Skin epidermis (tissue), 12 donors: ENCODE data around the gene APLF.
A peak's percentile ranks its signal among the peaks of the same experiment; 100 is the strongest.
"Not testable (repeated sequence)": the region's sequence is repeated elsewhere in the genome, so short reads cannot be mapped to it uniquely, and the experiment has no call there.

ENCODE experiments used
- H3K27ac ChIP-seq, 21 experiments: fragments of 200-600 bp; sonication (generic) in 11 of 21; one replicate each; pipeline ENCODE4 v1.5.0; 2020; ENCODE audit warnings: mild to moderate bottlenecking in 3 of 21, inconsistent platforms in 2 of 21, moderate library complexity in 2 of 21
- H3K4me3 ChIP-seq, 7 experiments: fragments of 200-600 bp; sonication (generic) in 2 of 7; one replicate each; pipeline ENCODE4 v1.5.0; 2020; ENCODE audit warnings: inconsistent platforms in 2 of 7, mild to moderate bottlenecking in 2 of 7, moderate library complexity in 1 of 7

The APLF gene

DNA sequence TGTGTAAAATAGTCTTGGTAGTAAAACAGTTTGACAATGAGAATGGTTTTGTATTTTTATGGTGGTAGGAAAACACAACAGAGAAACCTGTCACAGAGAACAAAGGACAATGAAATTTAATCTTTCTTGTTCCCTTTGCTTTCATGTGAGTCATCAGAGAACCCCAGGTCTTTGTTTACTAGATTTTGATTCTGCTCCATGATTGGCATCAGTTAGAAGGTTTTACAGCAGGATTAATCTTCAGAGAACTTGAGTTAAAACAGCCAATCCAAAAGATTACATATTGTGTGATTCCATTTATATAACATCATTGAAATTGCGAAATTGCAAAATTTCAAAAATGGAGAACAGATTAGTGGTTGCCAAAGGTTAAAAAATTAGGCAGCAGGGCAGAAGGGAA, 2.5 kb downstream of the APLF start:
- H3K4me3 ChIP-seq = no peak overlapping the region
- H3K27ac ChIP-seq = no peak overlapping the region

DNA sequence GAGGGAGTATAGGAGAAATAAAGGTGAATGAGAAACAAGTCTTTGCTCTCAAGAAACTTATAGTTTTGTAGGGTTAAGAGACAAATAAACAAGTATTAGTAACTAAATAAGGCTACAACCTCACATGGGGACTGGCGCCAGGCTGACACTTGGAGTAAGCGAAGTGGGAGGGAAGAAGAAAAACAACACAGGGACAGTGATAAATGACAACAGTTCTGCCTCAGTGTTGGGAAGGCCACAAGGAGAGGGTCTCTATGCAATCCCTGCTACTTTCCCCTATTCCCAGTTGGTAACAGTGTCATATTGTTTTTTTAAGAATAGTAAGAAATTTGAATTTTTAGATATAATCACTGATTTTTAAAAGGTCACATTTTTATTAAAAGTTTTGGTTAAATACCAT, 4.0 kb downstream of the APLF start:
- Histone ChIP-seq H3K27ac (no peak overlapping the region), H3K4me3 (no peak overlapping the region)

DNA sequence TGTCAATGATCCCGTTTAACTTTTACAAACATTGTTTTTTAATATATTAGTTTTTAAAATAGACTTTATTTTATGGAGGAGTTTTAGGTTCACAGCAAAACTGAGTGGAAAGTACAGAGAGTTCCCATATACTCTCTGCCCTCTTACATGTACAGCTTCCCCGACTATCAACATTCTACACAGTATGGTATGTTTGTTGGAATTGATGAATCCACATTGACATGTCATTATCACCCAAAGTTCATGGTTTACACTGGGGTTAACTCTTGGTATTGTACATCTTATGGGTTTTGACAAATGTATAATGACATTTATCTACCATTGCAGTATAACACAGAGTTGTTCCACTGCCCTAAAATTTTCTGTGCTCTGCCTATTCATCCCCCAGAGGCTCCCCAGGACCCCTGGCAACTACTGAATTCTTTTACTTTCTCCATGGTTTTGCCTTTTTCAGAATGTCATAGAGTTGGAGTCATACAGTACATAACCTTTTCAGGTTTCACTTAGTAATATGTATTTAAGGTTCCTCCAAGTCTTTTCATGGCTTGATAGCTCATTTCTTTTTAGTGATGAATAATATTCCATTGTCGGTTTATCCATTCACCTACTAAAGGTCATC, 5.5 kb downstream of the APLF start:
- H3K4me3 ChIP-seq = no peak overlapping the region
- no peak overlapping the region for H3K27ac ChIP-seq

DNA sequence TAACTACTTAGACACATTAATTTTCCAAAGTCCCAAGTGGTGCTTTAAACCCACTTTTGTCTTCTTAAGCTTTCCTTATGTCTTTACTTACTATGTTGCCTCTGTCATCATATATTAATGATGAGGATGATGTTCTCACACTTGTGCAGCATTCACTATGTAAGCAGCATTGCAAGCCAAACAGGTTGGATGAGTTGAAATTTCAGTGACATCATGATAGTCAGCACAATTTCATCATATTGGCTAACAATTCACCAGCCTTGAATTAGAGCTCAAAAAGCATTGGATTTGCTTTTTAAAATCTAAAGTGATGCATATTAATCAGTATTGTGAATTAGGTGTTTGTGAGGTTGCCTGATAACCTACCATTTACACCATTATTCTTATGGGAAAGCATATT, 7.7 kb downstream of the APLF start:
- H3K4me3 ChIP-seq = no peak overlapping the region
- peak overlapping the region in 4 of 21 experiments; percentile 12 to 42 (median 32) for H3K27ac ChIP-seq

DNA sequence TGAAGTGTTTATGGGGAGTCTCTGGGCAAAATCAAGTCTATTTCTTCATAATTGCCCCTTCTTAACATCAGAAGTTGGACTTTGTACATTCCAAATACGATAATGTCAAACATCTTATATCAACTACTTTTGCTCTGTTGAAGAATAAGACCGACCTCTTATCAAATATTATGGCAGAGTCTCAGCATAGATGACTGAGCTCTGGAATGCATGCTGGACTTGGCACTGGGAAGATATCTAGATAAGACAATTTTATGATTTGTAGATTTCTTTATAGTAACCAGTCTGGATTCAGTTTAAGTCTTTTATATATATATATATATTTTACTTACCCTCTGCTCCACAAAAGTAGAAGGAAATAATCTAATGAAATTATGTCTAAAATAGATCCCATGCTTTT, 8.2 kb downstream of the APLF start:
- Histone ChIP-seq H3K27ac (peak overlapping the region in 2 of 21 experiments; percentile 34 to 42), H3K4me3 (no peak overlapping the region)

DNA sequence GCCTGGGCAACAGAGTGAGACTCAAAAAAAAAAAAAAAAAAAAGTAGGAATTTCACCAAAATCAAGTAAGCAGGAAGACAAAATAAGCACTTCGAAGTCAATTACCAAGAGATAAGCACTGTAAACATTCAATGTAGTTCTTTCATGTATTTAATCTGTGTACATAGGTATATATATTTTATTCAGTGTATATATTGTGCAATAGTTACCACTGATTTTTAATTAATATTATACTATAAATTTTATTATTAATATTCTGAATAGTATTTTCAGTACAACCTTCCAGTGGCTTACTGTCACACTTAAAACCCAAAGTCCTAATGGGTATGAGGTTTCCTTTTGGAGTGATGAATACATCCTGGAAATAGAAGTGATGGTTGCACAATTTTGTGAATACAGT, 9.1 kb downstream of the APLF start:
- H3K27ac ChIP-seq = no peak overlapping the region
- H3K4me3 ChIP-seq = no peak overlapping the region

DNA sequence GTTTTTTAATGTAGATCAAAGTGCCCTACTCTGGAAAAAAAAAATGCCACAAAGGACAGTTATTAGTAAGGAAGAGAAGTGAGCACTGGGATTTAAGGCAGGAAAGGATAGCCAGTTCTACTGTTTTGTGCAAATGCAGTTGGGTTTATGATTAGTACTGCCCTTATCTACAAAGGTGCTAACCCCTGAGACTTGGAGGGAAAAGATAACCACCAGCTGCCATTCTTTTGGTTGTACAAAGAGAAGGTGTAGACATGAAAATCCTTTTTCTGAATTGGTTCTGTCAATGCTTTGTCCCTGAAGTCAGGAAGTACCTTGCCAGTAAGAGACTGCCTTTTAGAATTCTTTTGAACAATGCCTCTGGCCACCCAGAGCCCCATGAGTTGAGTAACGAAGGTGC, 11.3 kb downstream of the APLF start:
- no peak overlapping the region for H3K4me3 ChIP-seq

DNA sequence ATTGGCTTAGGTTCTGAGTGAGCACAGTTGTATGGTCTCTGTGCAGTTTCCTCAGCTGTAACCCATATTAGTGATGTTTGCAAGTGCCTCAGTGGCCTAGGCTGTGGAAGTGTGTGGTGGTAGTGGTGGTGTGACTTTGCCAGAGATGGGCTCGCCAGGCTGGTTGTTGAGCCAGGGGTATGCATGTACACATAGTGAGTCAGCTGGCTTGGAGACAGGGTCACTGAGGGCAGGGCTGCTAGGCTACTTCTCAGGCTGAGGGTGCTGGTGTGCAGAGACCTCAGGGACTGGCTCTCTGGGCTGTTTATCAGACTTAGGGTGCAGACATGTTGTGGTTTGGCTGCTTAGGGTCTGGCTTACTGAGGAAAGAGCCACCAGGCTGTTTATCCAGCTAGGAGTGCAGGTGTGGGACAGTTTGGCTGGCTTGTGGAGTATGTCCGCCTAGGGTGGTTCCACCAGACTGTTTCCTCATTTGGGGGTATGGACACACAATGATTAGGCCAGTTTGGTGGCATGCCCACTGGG, 15.0 kb downstream of the APLF start:
- Histone ChIP-seq H3K4me3 (no peak overlapping the region), H3K27ac (no peak overlapping the region)

More for the DNA sequence above, 11.3 kb downstream of the APLF start:
- no peak overlapping the region for H3K27ac ChIP-seq

DNA sequence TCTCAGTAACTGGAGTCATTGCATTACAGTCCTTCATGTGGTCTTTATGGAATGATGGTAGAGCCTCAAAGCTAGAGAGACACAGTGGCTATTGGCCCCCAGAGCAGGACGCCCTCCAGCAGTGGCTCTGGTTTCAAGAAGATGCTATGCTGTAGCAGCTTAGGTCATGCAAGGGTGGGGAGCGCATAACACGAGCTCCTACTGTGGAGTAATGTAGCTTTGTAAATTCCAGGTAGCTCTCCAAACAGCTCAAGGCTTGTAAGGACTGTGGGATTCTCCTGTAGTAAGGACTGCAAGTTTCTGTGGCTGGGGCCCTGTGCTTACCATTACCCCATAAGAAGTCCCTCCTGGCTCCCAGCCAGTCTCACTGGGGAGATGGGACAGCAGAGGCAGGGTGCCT, 15.6 kb downstream of the APLF start:
- Histone ChIP-seq H3K4me3 (no peak overlapping the region), H3K27ac (no peak overlapping the region)

DNA sequence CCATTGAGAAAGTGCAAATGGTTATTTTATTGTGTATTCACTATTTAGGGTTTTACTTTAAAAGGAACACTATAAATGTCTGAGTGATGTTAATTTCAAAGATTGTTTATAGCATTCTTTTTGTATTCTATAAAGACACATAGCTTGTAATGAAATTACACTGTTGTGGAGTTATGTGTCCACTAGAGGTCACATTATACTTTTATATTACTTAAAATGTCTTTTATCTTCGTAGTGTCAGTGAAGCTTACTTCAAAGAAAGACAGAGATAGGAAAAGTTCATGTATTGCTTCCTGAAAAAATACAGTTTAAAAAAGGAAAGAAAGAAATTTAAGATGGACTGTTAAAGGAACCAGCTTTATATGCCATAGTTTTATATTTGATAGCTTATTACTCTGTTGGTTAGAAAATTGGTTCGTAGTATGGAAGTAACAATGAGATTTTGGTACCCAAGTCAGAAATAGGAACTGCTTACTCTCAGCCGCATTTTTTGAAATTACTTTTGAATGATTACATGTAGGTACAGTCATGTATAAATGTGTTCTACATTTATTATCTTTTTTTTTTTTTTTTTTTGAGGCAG, 20.5 kb downstream of the APLF start:
- H3K4me3 ChIP-seq = no peak overlapping the region
- H3K27ac ChIP-seq = no peak overlapping the region

DNA sequence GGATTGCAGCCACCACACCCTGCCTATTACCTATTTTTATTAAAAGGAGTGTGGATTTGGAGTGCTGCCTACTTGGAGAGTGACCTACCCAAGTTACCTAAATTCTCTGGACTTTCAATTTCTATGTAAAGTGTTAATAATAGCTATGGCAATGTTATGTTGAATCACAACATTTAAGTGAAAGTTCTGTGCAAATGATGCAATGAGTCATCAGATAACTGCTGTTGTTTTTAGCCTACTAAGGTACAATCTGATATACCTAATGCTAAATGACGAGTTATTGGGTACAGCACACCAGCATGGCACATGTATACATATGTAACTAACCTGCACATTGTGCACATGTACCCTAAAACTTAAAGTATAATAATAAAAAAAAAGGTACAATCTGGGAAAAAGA, 21.2 kb downstream of the APLF start:
- not testable (repeated sequence) for H3K27ac ChIP-seq, H3K4me3 ChIP-seq

DNA sequence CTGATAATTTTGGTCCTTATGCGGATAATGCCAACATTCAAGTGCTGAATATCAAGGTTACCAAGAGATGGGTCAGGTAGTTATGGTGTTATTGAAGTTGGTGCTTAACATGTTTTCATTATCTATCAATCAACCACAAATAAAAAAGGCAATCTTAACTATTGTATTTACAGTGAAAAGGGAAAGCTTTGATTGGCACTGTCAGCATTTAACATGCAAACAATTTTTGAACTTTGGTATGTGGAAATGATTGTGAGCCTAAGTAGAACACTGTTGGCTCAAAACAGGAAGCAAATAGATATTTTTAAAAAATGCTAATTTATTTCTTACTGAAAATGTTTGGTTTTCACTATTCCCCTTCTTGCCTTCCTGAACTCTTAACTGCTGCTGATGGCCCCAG, 21.9 kb downstream of the APLF start:
- H3K4me3 ChIP-seq = no peak overlapping the region

DNA sequence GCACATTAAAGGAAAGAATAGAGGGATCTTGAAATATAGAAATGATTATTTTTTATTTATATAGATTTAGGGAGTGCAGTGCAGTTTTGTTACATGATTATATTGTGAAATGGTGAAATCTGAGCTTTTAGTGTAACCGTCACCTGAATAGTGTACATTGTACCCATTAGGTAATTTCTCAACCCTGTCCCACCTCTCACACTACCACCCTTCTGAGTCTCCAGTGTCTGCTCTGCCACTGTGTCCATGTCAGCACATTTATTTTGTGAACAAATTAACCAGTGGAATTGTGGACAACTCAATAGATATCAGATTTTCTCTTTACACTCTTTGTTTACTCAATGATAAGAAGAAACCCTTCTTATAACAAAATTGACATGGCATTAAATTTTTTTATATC, 24.2 kb downstream of the APLF start:
- Histone ChIP-seq H3K27ac (no peak overlapping the region), H3K4me3 (no peak overlapping the region)

More for the DNA sequence above, 21.9 kb downstream of the APLF start:
- H3K27ac ChIP-seq = no peak overlapping the region

DNA sequence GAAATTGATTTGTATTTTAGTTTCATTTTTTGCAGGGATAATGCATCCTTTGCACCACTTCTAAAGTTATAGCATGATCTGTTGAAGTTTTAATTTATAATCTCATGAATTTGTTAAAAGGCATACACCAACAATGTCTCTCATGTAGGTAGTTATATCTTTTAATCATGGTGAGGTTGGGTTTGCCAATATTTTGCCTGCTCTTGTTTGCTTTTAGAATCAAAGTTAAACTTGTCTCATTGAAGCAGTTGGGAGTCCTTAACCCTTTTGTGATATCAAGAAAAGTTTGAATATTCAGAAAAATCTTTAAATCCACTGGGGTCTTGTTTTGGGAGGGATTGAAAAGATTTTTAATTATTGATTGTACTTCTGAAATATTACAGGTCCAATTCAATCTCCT, 31.7 kb downstream of the APLF start:
- Histone ChIP-seq H3K27ac (no peak overlapping the region), H3K4me3 (no peak overlapping the region)

DNA sequence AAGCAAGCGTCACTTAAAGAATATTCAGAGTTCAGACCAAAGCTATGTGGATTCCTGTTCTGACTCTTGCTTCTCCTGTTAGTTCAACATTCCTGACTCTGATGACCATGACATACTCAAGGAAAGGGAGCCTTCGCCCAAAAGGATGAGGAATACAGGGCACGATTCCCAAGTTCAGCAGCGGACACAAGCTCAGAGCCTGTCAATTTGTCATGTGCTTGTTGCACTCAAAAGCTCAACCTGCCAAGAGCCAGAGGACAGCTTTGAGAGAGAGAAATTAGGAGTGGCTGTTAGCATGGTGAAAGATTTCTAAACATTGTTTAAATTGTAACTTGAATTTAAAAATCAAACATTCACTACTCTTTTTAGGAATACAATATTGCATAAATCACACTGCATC, 33.3 kb downstream of the APLF start:
- H3K27ac ChIP-seq = no peak overlapping the region
- H3K4me3 ChIP-seq = no peak overlapping the region

DNA sequence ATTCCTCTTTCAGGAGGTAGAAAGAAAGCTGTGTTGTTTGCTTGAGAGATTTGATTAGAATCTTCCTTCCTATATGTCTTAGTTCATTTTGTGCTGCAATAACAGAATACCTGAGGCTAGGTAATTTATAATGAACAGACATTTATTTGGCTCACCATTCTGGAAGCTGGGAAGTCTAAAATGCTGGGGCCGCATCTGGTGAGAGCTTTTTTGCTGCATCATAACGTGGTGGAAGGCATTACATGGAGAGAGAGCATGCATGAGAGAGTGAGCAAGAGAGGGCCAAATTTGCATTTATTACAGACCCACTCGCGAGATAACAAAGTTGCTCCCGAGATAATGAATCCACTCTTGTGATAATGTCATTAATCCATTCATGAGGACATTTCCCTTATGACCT, 34.4 kb downstream of the APLF start:
- H3K4me3 ChIP-seq = no peak overlapping the region
- H3K27ac ChIP-seq = no peak overlapping the region

DNA sequence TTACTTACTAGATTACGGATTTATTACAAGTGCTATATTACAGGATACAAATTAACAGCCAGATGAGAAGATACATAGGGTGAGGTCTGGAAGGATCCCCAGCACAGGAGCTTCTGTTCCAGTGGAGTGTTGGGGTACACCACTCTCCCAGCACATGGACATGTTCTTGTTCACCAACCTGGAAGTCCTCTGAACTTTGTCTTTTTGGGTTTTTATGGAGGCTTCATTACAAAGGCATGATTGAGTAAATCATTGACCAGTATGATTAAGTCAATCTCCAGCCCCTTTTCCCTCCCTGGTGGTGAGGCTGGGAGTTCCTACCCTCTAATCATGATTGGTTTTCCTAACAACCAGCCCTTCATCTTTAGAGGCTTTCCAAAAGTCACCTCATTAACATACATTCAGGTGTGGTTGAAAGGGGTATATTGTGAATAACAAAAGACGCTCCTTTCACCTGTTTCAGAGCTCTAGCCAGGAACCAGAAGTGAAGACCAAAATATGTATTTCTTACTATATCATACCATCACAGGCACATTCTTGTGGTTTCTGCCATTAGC, 38.3 kb downstream of the APLF start:
- H3K4me3 ChIP-seq = no peak overlapping the region
- peak overlapping the region in 3 of 21 experiments; percentile 8 to 51 (median 25) for H3K27ac ChIP-seq

DNA sequence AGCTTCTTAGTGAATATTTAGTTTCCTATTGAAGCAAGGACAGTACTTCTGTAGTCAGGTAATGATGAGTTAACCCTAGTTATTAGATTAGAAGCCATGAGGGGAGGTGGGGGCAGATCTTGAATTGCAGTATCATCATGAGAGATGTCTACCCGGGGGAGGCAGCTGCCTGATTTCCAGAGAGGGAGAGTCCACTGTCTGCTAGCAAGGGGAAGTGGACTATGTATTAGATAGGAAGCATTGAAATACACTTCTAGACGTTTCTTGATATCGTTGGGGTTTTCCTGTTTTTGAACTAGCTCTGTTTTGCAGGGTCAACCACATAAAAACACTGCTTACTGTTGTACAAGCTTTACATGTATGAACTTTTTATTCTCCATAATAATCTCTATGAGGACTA, 38.8 kb downstream of the APLF start:
- peak overlapping the region in 3 of 21 experiments; percentile 25 to 51 (median 31) for H3K27ac ChIP-seq
- H3K4me3 ChIP-seq = no peak overlapping the region

DNA sequence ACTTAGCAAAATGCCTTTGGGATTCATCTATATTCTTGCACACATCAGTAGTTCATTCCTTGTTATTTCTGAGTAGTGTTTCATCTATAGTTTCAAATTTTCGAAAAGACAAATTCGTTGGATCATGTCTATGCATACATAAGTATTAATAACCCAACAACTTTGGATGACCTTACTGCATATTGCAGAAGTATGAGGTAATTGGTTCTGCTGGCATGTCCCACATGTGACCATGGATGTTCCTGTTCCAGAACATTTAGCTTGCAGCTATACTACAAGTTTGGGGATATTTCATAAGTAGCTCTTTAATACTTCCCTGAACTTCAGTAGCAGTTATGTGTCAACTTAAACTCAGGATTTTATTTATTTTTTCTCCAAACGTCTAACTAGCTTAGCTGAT, 44.9 kb downstream of the APLF start:
- Histone ChIP-seq H3K4me3 (no peak overlapping the region), H3K27ac (no peak overlapping the region)

DNA sequence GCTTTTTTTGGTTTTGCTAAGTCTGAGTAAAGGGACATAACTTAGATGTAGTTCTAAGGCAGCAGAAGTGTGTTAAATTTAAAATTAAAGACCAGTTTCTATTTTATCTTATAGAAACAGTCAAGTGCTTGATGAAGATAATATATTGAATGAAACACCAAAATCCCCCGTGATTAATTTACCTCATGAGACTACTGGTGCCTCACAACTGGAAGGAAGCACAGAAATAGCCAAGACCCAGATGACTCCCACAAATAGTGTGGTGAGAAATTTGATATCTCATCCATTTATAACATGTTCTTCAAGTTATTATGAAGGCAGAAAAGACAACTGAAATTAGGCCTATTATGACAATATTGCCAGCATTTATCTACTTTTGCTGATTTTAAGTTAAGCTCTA, 45.6 kb downstream of the APLF start:
- no peak overlapping the region for H3K27ac ChIP-seq
- no peak overlapping the region for H3K4me3 ChIP-seq

DNA sequence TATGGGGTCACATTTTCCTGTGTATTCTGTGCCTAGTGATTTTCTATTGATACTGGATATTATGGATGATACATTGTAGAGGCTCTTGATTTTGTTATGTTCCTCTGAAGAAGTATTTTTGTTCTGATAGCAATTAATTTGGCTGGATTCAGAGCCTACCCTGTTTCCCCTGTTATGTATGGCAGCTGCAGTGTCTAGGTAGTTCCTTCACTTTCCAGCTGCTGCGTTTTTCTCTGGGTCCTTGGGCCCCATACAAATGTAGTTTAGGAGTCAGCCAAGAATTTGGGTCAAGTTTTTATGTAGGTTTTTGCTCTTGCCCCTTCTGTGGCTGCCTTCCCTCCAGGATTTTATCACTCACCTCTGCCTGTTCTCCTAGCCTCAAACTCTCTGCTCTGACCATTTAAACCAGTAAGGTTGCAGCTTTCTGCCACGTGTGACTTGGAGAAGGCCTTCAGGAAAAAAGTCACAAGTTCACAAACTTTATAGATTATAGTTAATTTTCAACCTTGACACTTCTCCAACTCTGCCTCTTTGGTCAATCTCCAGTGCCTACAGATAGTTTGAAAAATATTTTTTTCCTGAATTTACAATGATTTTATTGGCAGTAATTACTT, 47.0 kb downstream of the APLF start:
- H3K4me3 ChIP-seq = no peak overlapping the region
- H3K27ac ChIP-seq = no peak overlapping the region
